HepG2 (cell line): ENCODE results near the gene MRPL38. TPM values are rescaled to one million over a fixed set of nuclear protein-coding genes. Genes with fewer than 3 reads are reported as not detected.

Experiments
- ATRX ChIP-seq: sonication (generic); formaldehyde crosslinking; IDR thresholded peaks from 2 replicates; pipeline ENCODE4 v1.4.0; 2020; ENCODE audit warnings: missing genetic modification reagents, borderline replicate concordance
- BHLHE40 ChIP-seq: IDR thresholded peaks from 2 replicates; pipeline ENCODE4 v1.6.1; 2011; ENCODE audit warnings: low read length, improper control_type of control experiment
- LBX2 ChIP-seq: sonication (generic); formaldehyde crosslinking; IDR thresholded peaks from 2 replicates; pipeline ENCODE4 v1.5.0; 2020; ENCODE audit warnings: missing genetic modification reagents, mild to moderate bottlenecking, borderline replicate concordance
- RBFOX2 ChIP-seq: fragments of 200-400 bp; formaldehyde crosslinking; IDR thresholded peaks from 2 replicates; pipeline ENCODE4 v1.6.1; 2017; ENCODE audit warnings: low read depth, mild to moderate bottlenecking, low read length
- RBM22 ChIP-seq: fragments of 200-400 bp; formaldehyde crosslinking; optimal IDR thresholded peaks from 2 replicates; pipeline ENCODE3; 2017; ENCODE audit warnings: mild to moderate bottlenecking, low read length, moderate library complexity
- RCOR2 ChIP-seq: IDR thresholded peaks from 2 replicates; pipeline ENCODE4 v1.6.1; 2016; ENCODE audit warnings: missing biosample characterization, missing genetic modification reagents
- SIN3B ChIP-seq: fragments of 150-350 bp; IDR thresholded peaks from 2 replicates; pipeline ENCODE4 v1.6.1; 2014; ENCODE audit warnings: low read length
- SP1 ChIP-seq, 2 experiments: fragments of 450-650 bp in 1 of 2; sonication (generic) in 1 of 2; formaldehyde crosslinking in 1 of 2; IDR thresholded peaks; 2 replicates each; pipeline versions ENCODE4 v1.4.0 to v1.6.1; 2016 to 2020; ENCODE audit warnings: missing genetic modification reagents in 1 of 2
- TSC22D2 ChIP-seq: sonication (generic); formaldehyde crosslinking; IDR thresholded peaks from 2 replicates; pipeline ENCODE4 v1.5.1; 2020; ENCODE audit warnings: missing genetic modification reagents, mild to moderate bottlenecking, borderline replicate concordance
- USF2 ChIP-seq, 2 experiments: sonication (generic) in 1 of 2; formaldehyde crosslinking in 1 of 2; IDR thresholded peaks; 2 replicates each; pipeline versions ENCODE4 v1.5.1 to v1.6.1; 2011 to 2020; ENCODE audit warnings: borderline replicate concordance in 1 of 2, low read depth in 1 of 2, low read length in 1 of 2, mild to moderate bottlenecking in 1 of 2, missing genetic modification reagents in 1 of 2, moderate library complexity in 1 of 2
- ZBTB7A ChIP-seq: sonication (generic); formaldehyde crosslinking; IDR thresholded peaks from 2 replicates; pipeline ENCODE4 v1.8.0; 2022; ENCODE audit warnings: mild to moderate bottlenecking, missing genetic modification reagents
- ZNF143 ChIP-seq: sonication (generic); formaldehyde crosslinking; IDR thresholded peaks from 2 replicates; pipeline ENCODE4 v1.4.0; 2020; ENCODE audit warnings: missing genetic modification reagents
- ZNF891 ChIP-seq: sonication (generic); formaldehyde crosslinking; IDR thresholded peaks from 2 replicates; pipeline ENCODE4 v1.5.0; 2020; ENCODE audit warnings: mild to moderate bottlenecking, missing genetic modification reagents
- polyA plus RNA-seq, 8 experiments: library from polyadenylated mRNA; depleted of rRNA in 3 of 8; stranded (reverse) in 7 of 8; unstranded in 1 of 8; fragments of >200 nt; fragmentation: Illumina TruSeq in 4 of 8; extraction: Trizol in 4 of 8; gene quantifications; 2 replicates each; pipeline versions ENCODE4 v1.2.1 to v1.2.3, GENCODE V29; 2011 to 2016; ENCODE audit warnings: low read depth in 4 of 8, missing spikeins in 1 of 8, mixed read lengths in 1 of 8; ENCODE audit not compliant: insufficient read depth in 1 of 8
- total RNA-seq, 5 experiments: library from RNA; depleted of rRNA; stranded (reverse); fragments of >200 nt; fragmentation: Illumina TruSeq; extraction: Trizol; gene quantifications; 2 replicates each; pipeline ENCODE4 v1.2.3, GENCODE V29; 2016; ENCODE audit warnings: low read depth in 1 of 5
- TF ChIP-seq, protein P1 (sequence below): sonication (generic); formaldehyde crosslinking; IDR thresholded peaks from 2 replicates; pipeline ENCODE4; 2020; ENCODE audit warnings: missing genetic modification reagents, mild to moderate bottlenecking, borderline replicate concordance
- TF ChIP-seq, protein P2 (sequence below): IDR thresholded peaks from 2 replicates; pipeline ENCODE4 v1.6.1; 2016; ENCODE audit warnings: missing compliant biosample characterization, missing genetic modification reagents, borderline replicate concordance
- TF ChIP-seq, protein P3 (sequence below): sonication (generic); formaldehyde crosslinking; IDR thresholded peaks from 2 replicates; pipeline ENCODE4 v1.5.0; 2020; ENCODE audit warnings: mild to moderate bottlenecking, missing genetic modification reagents, borderline replicate concordance
- TF ChIP-seq, protein P4 (sequence below): sonication (generic); formaldehyde crosslinking; IDR thresholded peaks from 2 replicates; pipeline ENCODE4 v1.4.0; 2020; ENCODE audit warnings: mild to moderate bottlenecking, low read depth, missing genetic modification reagents

MRPL38 gene
- total and polyA plus RNA-seq, 2 of the 13 experiments (the other 11 are each of a cell fraction or from before 2014, with no cell fraction given): 83.7 to 125 TPM

DNA sequence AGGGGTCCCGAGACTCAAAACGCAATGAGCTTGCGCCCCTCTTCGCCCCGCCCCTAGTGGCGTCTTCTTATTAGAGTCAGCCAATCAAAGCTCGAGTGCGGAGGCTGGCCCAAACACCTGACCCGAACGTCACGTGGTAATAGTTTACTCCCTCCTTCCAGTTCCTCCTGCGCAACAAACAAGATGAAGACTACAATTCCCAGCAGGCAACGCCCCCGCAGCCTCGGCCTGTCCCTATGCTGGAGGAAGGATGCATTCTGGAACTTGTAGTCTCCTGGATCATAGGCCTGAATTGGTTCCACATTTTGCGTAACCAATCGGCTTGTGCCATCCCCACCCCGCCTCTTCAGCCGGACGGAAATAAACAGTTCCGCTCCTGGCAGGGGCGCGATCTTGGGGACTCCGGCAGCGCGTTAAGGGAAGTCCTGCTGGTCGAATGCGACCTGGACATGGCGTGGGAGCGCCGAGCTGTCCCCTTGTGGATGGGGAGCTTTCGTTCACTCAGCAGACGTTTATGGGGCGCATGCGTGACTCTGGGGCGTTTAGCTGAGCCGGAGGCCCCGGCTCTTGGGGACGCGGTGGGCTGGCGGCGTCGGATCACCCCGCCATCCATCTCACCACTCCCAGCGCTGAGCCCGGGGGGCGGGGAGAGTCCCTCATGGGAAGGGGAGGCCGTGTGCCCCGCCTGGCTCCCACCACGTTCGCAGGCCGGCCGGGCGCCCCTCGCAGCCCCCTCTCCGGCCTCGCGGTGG, 49.2 kb downstream of the MRPL38 start, which contains the start of gene WBP2 (continued):
- TF ChIP-seq ZBTB7A (peak; percentile 87; the same call in 1 of the 2 replicates), LBX2 (CRISPR knock-in tag) (no peak), RBM22 (no peak), ZNF891 (CRISPR knock-in tag) (no peak; the same call in none of the 2 replicates), SIN3B (no peak), ZNF143 (CRISPR knock-in tag) (peak; percentile 100), RBFOX2 (peak; percentile 98), USF2 (IDR thresholded peaks at IDR 0.05; ENCODE audit: low read depth, low read length) (peak; percentile 98), USF2 (CRISPR knock-in tag; IDR thresholded peaks at IDR 0.05; ENCODE audit: borderline replicate concordance) (peak; percentile 97), SP1 (IDR thresholded peaks at IDR 0.05) (no peak), SP1 (CRISPR knock-in tag; IDR thresholded peaks at IDR 0.05) (peak; percentile 88), TSC22D2 (no peak; the same call in 1 of the 2 replicates), RCOR2 (CRISPR knock-in tag) (no peak), ATRX (CRISPR knock-in tag) (no peak), BHLHE40 (peak; percentile 24; the same call in 1 of the 2 replicates)
- TF ChIP-seq, protein P1, sequence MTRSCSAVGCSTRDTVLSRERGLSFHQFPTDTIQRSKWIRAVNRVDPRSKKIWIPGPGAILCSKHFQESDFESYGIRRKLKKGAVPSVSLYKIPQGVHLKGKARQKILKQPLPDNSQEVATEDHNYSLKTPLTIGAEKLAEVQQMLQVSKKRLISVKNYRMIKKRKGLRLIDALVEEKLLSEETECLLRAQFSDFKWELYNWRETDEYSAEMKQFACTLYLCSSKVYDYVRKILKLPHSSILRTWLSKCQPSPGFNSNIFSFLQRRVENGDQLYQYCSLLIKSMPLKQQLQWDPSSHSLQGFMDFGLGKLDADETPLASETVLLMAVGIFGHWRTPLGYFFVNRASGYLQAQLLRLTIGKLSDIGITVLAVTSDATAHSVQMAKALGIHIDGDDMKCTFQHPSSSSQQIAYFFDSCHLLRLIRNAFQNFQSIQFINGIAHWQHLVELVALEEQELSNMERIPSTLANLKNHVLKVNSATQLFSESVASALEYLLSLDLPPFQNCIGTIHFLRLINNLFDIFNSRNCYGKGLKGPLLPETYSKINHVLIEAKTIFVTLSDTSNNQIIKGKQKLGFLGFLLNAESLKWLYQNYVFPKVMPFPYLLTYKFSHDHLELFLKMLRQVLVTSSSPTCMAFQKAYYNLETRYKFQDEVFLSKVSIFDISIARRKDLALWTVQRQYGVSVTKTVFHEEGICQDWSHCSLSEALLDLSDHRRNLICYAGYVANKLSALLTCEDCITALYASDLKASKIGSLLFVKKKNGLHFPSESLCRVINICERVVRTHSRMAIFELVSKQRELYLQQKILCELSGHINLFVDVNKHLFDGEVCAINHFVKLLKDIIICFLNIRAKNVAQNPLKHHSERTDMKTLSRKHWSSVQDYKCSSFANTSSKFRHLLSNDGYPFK: peak; percentile 88
- TF ChIP-seq, protein P2, sequence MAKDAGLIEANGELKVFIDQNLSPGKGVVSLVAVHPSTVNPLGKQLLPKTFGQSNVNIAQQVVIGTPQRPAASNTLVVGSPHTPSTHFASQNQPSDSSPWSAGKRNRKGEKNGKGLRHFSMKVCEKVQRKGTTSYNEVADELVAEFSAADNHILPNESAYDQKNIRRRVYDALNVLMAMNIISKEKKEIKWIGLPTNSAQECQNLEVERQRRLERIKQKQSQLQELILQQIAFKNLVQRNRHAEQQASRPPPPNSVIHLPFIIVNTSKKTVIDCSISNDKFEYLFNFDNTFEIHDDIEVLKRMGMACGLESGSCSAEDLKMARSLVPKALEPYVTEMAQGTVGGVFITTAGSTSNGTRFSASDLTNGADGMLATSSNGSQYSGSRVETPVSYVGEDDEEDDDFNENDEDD (CRISPR knock-in tag): peak; percentile 37; the same call in 1 of the 2 replicates
- TF ChIP-seq, protein P3, sequence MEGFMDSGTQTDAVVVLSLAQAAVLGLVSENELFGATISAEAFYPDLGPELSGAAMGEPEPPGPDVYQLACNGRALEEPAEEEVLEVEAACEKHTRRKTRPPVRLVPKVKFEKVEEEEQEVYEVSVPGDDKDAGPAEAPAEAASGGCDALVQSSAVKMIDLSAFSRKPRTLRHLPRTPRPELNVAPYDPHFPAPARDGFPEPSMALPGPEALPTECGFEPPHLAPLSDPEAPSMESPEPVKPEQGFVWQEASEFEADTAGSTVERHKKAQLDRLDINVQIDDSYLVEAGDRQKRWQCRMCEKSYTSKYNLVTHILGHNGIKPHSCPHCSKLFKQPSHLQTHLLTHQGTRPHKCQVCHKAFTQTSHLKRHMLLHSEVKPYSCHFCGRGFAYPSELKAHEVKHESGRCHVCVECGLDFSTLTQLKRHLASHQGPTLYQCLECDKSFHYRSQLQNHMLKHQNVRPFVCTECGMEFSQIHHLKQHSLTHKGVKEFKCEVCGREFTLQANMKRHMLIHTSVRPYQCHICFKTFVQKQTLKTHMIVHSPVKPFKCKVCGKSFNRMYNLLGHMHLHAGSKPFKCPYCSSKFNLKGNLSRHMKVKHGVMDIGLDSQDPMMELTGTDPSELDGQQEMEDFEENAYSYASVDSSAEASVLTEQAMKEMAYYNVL (CRISPR knock-in tag): peak; percentile 90; the same call in 1 of the 2 replicates
- TF ChIP-seq, protein P4, sequence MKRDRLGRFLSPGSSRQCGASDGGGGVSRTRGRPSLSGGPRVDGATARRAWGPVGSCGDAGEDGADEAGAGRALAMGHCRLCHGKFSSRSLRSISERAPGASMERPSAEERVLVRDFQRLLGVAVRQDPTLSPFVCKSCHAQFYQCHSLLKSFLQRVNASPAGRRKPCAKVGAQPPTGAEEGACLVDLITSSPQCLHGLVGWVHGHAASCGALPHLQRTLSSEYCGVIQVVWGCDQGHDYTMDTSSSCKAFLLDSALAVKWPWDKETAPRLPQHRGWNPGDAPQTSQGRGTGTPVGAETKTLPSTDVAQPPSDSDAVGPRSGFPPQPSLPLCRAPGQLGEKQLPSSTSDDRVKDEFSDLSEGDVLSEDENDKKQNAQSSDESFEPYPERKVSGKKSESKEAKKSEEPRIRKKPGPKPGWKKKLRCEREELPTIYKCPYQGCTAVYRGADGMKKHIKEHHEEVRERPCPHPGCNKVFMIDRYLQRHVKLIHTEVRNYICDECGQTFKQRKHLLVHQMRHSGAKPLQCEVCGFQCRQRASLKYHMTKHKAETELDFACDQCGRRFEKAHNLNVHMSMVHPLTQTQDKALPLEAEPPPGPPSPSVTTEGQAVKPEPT: peak; percentile 93
